Cardiac fibroblast (primary cell): Measurements from ENCODE around the gene GDF2.

ENCODE experiments used
- DNase-seq, 2 donors: peaks; one replicate each; pipeline versions ENCODE4 v3.0.0 to v3.0.0-alpha.2; 2010; ENCODE audit warnings: low read depth in 2 of 2
- H3K4me3 ChIP-seq, 2 donors: replicated peaks in 1 of 2; 1 replicate in 1 of 2; 2 replicates in 1 of 2; pipeline ENCODE4 v1.5.1; 2011; ENCODE audit warnings: low read depth in 2 of 2, low read length in 2 of 2, mild to moderate bottlenecking in 2 of 2, moderate library complexity in 1 of 2
- TF ChIP-seq, protein P1 (sequence below): IDR thresholded peaks from one replicate; pipeline ENCODE4 v1.5.1; 2011; ENCODE audit warnings: low read depth, mild to moderate bottlenecking, low read length, inconsistent platforms

Gene GDF2

GRCh38 chr10:47354900-47355299 is 32.6 kb downstream of the GDF2 start:
- H3K4me3 ChIP-seq: no peak overlapping the region
- TF ChIP-seq, protein P1, sequence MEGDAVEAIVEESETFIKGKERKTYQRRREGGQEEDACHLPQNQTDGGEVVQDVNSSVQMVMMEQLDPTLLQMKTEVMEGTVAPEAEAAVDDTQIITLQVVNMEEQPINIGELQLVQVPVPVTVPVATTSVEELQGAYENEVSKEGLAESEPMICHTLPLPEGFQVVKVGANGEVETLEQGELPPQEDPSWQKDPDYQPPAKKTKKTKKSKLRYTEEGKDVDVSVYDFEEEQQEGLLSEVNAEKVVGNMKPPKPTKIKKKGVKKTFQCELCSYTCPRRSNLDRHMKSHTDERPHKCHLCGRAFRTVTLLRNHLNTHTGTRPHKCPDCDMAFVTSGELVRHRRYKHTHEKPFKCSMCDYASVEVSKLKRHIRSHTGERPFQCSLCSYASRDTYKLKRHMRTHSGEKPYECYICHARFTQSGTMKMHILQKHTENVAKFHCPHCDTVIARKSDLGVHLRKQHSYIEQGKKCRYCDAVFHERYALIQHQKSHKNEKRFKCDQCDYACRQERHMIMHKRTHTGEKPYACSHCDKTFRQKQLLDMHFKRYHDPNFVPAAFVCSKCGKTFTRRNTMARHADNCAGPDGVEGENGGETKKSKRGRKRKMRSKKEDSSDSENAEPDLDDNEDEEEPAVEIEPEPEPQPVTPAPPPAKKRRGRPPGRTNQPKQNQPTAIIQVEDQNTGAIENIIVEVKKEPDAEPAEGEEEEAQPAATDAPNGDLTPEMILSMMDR: no peak
- DNase-seq: no peak

DNA sequence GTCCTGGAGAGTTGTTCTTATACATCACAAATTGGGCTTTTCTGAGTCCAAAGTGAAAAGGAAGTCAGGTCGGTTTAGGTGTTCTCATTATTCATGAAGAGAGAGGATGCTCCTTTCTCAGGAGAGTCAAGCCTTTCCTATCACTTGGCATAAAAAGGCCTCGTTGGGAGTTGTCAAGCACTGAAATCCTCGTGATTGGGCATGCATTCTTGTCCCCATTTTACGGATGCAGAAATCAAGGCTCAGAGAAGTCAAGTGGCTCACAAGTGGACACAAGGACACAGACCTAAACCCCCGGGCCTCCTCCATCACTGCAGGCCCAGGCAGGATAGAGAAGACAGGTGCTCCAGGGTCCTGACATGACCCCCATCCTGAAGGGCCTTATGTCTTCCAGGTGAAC is 34.5 kb downstream of the GDF2 start:
- no peak overlapping the region for H3K4me3 ChIP-seq
- no peak for DNase-seq
- TF ChIP-seq, protein P1: no peak

DNA sequence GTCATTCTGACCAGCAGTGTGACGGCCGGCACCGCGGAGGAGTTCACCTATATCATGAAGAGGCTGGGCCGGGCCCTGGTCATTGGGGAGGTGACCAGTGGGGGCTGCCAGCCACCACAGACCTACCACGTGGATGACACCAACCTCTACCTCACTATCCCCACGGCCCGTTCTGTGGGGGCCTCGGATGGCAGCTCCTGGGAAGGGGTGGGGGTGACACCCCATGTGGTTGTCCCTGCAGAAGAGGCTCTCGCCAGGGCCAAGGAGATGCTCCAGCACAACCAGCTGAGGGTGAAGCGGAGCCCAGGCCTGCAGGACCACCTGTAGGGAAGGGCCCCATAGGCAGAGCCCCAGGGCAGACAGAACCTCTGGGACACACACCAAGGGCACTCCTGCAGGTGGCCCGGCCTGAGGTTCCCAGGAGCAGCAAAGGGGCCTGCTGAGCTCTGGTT is 34.9 kb downstream of the GDF2 start:
- TF ChIP-seq, protein P1: no peak

GRCh38 chr10:47357911-47358310 is 35.7 kb downstream of the GDF2 start:
- H3K4me3 ChIP-seq: no peak overlapping the region
- no peak for DNase-seq
- TF ChIP-seq, protein P1: no peak

More for the DNA sequence above, 34.9 kb downstream of the GDF2 start:
- no peak overlapping the region for H3K4me3 ChIP-seq
- no peak for DNase-seq

GRCh38 chr10:47358457-47358856 is 36.2 kb downstream of the GDF2 start:
- no peak overlapping the region for H3K4me3 ChIP-seq
- no peak for DNase-seq
- TF ChIP-seq, protein P1: no peak

DNA sequence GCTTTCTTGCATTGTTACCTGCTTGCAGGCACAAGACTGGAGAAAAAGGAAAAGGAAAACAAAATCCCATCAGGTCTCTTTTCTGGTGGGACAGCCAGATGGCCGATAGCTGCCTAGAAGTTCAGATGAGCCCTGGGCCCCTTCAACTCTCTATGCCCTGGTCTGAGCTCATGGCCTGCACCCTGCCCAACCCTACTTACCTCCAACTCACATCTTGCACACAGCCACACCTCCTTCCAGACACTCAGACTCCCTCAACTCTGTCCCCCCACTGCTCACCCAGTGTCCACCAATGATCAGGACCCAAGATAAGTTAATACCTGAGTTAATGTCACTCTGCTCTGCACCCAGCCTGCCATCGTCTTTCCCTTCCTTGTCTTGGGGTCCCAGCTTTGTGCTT is 36.8 kb downstream of the GDF2 start:
- TF ChIP-seq, protein P1: no peak
- H3K4me3 ChIP-seq: no peak overlapping the region
- DNase-seq: no peak
